Hematopoietic multipotent progenitor cell treated with erythropoietin and hydrocortisone succinate and interleukin-3 and kit ligand, for 6 days (in vitro differentiated cells): ENCODE data around the gene YTHDF2.
"Not testable (repeated sequence)": the region's sequence is repeated elsewhere in the genome, so short reads cannot be mapped to it uniquely, and the experiment has no call there.

ENCODE experiments used
- DNase-seq: peaks from one replicate; pipeline ENCODE4 v3.0.0-alpha.2; 2015

The YTHDF2 gene

GRCh38 chr1:28736450-28737306 lies at the start of gene YTHDF2:
Gene YTHDF2 (plus strand): TSS chr1:28736940. CDS start chr1:28737121, 181 bp downstream.
- DNase-seq, result peak; percentile 98

- not testable (repeated sequence) for DNase-seq
Measured at GRCh38 chr1:28691627-28692026, 45.1 kb upstream of the YTHDF2 start.

- no peak for DNase-seq
Measured at GRCh38 chr1:28703629-28704028, 33.1 kb upstream of the YTHDF2 start.

GRCh38 chr1:28716336-28716735 lies 20.4 kb upstream of the YTHDF2 start:
- DNase-seq, result no peak

- DNase-seq, result no peak
Measured at GRCh38 chr1:28718166-28718565, 18.6 kb upstream of the YTHDF2 start.

- DNase-seq, result no peak
Measured at GRCh38 chr1:28718586-28719331, 18.0 kb upstream of the YTHDF2 start.

GRCh38 chr1:28719332-28719619 lies 17.5 kb upstream of the YTHDF2 start:
- DNase-seq, result no peak

GRCh38 chr1:28720376-28720775 lies 16.4 kb upstream of the YTHDF2 start:
- DNase-seq, result no peak

- DNase-seq, result not testable (repeated sequence)
Measured at GRCh38 chr1:28721927-28722326, 14.8 kb upstream of the YTHDF2 start.

GRCh38 chr1:28725365-28725764 lies 11.4 kb upstream of the YTHDF2 start:
- DNase-seq, result not testable (repeated sequence)

GRCh38 chr1:28735961-28736449 lies 735 bp upstream of the YTHDF2 start:
- DNase-seq, result peak; percentile 36

GRCh38 chr1:28737307-28738132 lies 780 bp downstream of the YTHDF2 start:
- DNase-seq, result peak; percentile 56

- no peak for DNase-seq
Measured at GRCh38 chr1:28740118-28740517, 3.4 kb downstream of the YTHDF2 start.

- DNase-seq, result no peak
Measured at GRCh38 chr1:28744184-28744583, 7.4 kb downstream of the YTHDF2 start.

- DNase-seq, result no peak
Measured at GRCh38 chr1:28745653-28746173, 9.0 kb downstream of the YTHDF2 start.

GRCh38 chr1:28750330-28750729 lies 13.6 kb downstream of the YTHDF2 start:
- no peak for DNase-seq

GRCh38 chr1:28750771-28751294 lies 14.1 kb downstream of the YTHDF2 start:
- not testable (repeated sequence) for DNase-seq

- DNase-seq, result peak; percentile 66
Measured at GRCh38 chr1:28751315-28752060, 14.7 kb downstream of the YTHDF2 start.

GRCh38 chr1:28755701-28756100 lies 19.0 kb downstream of the YTHDF2 start:
- no peak for DNase-seq

GRCh38 chr1:28756846-28757245 lies 20.1 kb downstream of the YTHDF2 start:
- DNase-seq, result no peak

- DNase-seq, result no peak
Measured at GRCh38 chr1:28758420-28758819, 21.7 kb downstream of the YTHDF2 start.

- DNase-seq, result no peak
Measured at GRCh38 chr1:28759257-28759656, 22.5 kb downstream of the YTHDF2 start.
